ENCODE data around the gene SRL. TPM values are rescaled to one million over a fixed set of nuclear protein-coding genes. Genes with fewer than 3 reads are reported as not detected.
A peak's percentile ranks its signal among the peaks of the same experiment; 100 is the strongest.

SRL gene
- total and polyA plus RNA-seq, 2 of the 4 experiments (the other 2 are of a cell fraction), result under 0.01 to 0.14 TPM

DNA sequence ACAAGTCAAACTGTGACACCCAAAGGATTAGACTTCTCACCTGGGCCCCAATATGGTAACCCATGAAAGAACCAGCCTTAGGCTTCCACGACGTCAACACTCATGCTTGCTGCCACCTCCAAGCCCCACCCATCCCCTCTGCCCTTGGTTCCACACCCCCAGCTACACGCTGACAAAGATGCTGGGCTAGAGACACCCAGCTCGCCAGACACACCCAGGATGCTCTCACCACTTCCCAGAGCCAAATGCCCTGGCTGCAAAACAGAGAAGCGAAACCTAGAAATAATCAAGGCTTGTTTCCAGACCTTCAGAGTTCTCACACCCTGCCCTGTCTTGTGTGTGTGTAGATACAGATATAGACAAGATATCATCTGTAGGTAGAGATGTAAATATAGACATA is 99.6 kb downstream of the SRL start:
- DNase-seq, result no peak
- Histone ChIP-seq H2AK9ac (replicated peaks; ENCODE audit: low read depth, low read length, poor library complexity) (no peak overlapping the region), H3K4me1 (ENCODE audit: control insufficient read depth, insufficient read depth, low read length) (no peaks in the 10 kb centered on the region; the same call in none of the 2 replicates), H3K27ac (ENCODE audit: insufficient read depth, low read length) (no peak overlapping the region), H3K9me1 (ENCODE audit: insufficient read depth, low read length) (no peaks in the 10 kb centered on the region), H3K4ac (ENCODE audit: low read depth, low read length) (no peak overlapping the region), H3K9me3 (ENCODE audit: control insufficient read depth, insufficient read depth, low read length) (peaks cover 11% of the 10 kb centered on the region), H2BK5ac (ENCODE audit: low read depth, low read length, poor library complexity, severe bottlenecking) (no peak overlapping the region), H3K79me1 (ENCODE audit: low read depth in 1 of 2, low read length in 2 of 2) (no peaks in the 10 kb centered on the region), H2AK5ac (ENCODE audit: low read depth, low read length) (0 out of 2 replicates have a peak overlapping the region, but pooled peaks have one; percentile 17), H4K5ac (ENCODE audit: low read depth, low read length) (no peak overlapping the region), H3K36me3 (ENCODE audit: control insufficient read depth, insufficient read depth, low read length) (no peaks in the 10 kb centered on the region), H3K56ac (ENCODE audit: extremely low read depth, insufficient read depth, low read length) (no peak overlapping the region), H4K20me1 (ENCODE audit: insufficient read depth, low read length) (no peaks in the 10 kb centered on the region), H2BK20ac (ENCODE audit: low read depth, low read length) (peak overlapping the region; percentile 69; the same call in 1 of the 2 replicates), H2BK15ac (ENCODE audit: low read depth, low read length) (no peak overlapping the region), H3K27me3 (ENCODE audit: control insufficient read depth, insufficient read depth, low read length) (no peaks in the 10 kb centered on the region), H3K9ac (ENCODE audit: low read depth, low read length) (no peak overlapping the region), H3K23ac (ENCODE audit: low read depth, low read length) (no peak overlapping the region), H4K8ac (ENCODE audit: low read depth in 2 of 2, low read length in 2 of 2) (no peak overlapping the region), H3K4me3 (ENCODE audit: insufficient read depth, low read depth, low read length) (no peak overlapping the region), H2AFZ (replicated peaks; ENCODE audit: low read length, poor library complexity) (no peak overlapping the region), H3K4me2 (ENCODE audit: low read depth, low read length) (no peak overlapping the region), H2BK120ac (ENCODE audit: low read depth, low read length) (peak overlapping the region; percentile 5), H4K91ac (ENCODE audit: insufficient read depth, low read depth, low read length) (no peak overlapping the region), H3K18ac (ENCODE audit: low read depth, low read length) (no peak overlapping the region), H3K14ac (replicated peaks; ENCODE audit: low read depth, low read length) (no peak overlapping the region; the same call in 1 of the 2 replicates)
- TF ChIP-seq MXI1 (IDR thresholded peaks at IDR 0.05; ENCODE audit: borderline replicate concordance, low read depth, low read length), result no peak
- TF ChIP-seq CEBPB (IDR thresholded peaks at IDR 0.05; ENCODE audit: low read depth, low read length), result no peak
- TF ChIP-seq CHD1 (IDR thresholded peaks at IDR 0.05; ENCODE audit: low read depth, low read length), result no peak
- TF ChIP-seq MAFK (IDR thresholded peaks at IDR 0.05; ENCODE audit: low read depth, low read length), result no peak
- no peak for TF ChIP-seq RAD21 (IDR thresholded peaks at IDR 0.05; ENCODE audit: low read length)
- TF ChIP-seq ELK1 (IDR thresholded peaks at IDR 0.05; ENCODE audit: borderline replicate concordance, low read depth, low read length), result no peak
- TF ChIP-seq SMC3 (IDR thresholded peaks at IDR 0.05; ENCODE audit: low read depth, low read length), result no peak
- TF ChIP-seq, protein P1, sequence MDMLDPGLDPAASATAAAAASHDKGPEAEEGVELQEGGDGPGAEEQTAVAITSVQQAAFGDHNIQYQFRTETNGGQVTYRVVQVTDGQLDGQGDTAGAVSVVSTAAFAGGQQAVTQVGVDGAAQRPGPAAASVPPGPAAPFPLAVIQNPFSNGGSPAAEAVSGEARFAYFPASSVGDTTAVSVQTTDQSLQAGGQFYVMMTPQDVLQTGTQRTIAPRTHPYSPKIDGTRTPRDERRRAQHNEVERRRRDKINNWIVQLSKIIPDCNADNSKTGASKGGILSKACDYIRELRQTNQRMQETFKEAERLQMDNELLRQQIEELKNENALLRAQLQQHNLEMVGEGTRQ (IDR thresholded peaks at IDR 0.05; ENCODE audit: low read depth, low read length), result no peak
- no peak for TF ChIP-seq BHLHE40 (IDR thresholded peaks at IDR 0.05; ENCODE audit: low read depth, low read length)
- TF ChIP-seq POLR2A (IDR thresholded peaks at IDR 0.05; ENCODE audit: low read depth, low read length), result no peak
- TF ChIP-seq CTCF (conservative IDR thresholded peaks at IDR 0.05; ENCODE audit: low read depth, low read length), result no peak
- no peak for TF ChIP-seq FOS (IDR thresholded peaks at IDR 0.05; ENCODE audit: low read depth, low read length)
- TF ChIP-seq NFE2L2 (IDR thresholded peaks at IDR 0.05; ENCODE audit: low read depth, low read length), result no peak
- TF ChIP-seq RFX5 (IDR thresholded peaks at IDR 0.05; ENCODE audit: low read depth, low read length), result no peak
- no peak for TF ChIP-seq MAZ (IDR thresholded peaks at IDR 0.05; ENCODE audit: borderline replicate concordance, low read depth, low read length)
- no peak for TF ChIP-seq RCOR1 (IDR thresholded peaks at IDR 0.05; ENCODE audit: insufficient replicate concordance, low read length)
- intact Hi-C loops (cut with micrococcal nuclease) (no loop called here), dilution Hi-C loops (cut with HindIII; ENCODE audit: low sequenced_read_pairs, unreplicated experiment) (no loop called here), in situ Hi-C loops (cut with MboI; ENCODE audit: low sequenced_read_pairs) (no loop called here)
- CTCF ChIA-PET, result no interaction called here
- no CpG with 5 or more reads among the region's 5 CpGs for WGBS, 2 experiments (ENCODE audit: extremely low coverage in 2 of 2, insufficient read length in 1 of 2)
- BruUV-seq (replicated peaks), result no TSS peak
- ATAC-seq (ENCODE audit: low read depth), result no peak
- POLR2A ChIA-PET (ENCODE audit: unreplicated experiment), result no interaction called here
